Inferior parietal cortex (tissue), 1 donor: ENCODE measurements around the gene ATP2A2.
"Not testable (repeated sequence)": the region's sequence is repeated elsewhere in the genome, so short reads cannot be mapped to it uniquely, and the experiment has no call there.

Experiments used
- DNase-seq: peaks from one replicate; pipeline ENCODE4 v3.0.0-alpha.2; 2016; ENCODE audit errors: extremely low spot score

Gene ATP2A2

DNA sequence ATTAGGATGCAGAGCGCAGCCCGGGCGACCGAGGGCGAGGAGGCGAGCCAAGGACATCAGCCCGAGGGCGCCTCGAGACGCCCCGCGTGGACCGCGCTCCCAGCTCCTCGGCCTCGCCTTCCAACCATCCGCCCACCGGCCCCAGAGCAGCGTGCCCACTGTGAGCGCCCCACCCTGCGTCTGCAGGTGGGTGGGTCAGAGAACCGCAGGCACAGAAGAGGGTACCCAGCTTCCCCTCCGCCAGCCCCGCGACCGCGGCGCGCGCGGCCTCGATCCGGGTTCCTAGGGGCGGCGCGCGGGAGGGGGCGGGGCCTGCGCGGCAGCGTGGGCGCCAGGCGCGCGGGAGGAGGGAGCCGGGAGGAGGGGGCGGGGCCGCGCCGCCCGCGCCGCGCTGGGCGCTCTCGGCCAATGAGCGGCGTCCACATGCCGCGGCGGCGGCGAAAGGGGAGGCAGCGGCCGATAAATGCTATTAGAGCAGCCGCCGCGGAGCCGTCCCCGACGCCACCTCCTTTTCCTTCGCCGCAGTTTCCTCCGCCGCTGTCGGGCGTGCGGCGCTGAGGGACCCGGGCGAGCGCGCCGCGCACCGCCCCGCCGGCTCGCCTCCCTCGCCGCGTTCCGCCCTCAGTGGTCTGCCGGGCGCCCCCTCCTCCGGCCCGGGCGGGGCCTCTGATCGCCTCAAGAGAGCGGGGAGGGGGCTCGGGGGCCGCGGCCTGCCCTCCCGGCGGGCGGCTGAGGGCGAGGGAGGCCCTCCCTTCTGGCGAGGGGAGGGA lies at the start of gene ATP2A2:
ATP2A2 (plus strand) TSS at position 469 of the 770 bp plus-strand sequence. CDS start 543 bp downstream, outside the sequence.
- DNase-seq: peak; percentile 84

DNA sequence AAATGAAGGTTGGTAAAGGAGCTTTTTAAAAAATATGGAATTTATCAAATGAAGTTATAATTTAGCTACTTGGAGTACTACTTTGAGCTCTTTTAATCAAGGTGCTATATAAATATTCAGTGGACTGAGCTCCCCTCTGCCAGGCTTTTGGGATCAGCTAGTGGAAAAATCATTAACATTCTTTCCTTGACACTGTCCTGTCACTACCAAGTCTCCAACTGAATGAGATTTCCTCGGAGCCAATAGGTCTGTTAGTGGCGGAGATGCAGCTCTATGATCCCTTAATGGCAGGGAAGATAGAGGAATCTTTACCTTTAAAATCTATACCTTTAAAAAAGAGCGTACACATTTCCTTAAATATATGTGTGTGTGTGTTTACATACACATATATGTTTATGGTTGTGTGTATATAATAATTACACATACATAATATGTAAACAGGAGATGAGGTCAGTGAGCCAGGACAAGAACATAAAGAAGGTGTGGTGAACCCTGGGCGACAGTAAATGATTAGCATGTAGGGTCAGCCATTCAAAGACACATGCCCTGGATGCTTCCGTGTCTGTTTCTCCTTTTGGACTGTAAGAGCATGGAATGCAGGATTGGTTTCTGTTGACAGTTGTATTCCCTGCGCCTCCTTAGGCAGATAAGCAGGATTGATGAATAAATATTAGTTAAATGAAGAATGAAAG lies 47.7 kb upstream of the ATP2A2 start:
- no peak for DNase-seq

DNA sequence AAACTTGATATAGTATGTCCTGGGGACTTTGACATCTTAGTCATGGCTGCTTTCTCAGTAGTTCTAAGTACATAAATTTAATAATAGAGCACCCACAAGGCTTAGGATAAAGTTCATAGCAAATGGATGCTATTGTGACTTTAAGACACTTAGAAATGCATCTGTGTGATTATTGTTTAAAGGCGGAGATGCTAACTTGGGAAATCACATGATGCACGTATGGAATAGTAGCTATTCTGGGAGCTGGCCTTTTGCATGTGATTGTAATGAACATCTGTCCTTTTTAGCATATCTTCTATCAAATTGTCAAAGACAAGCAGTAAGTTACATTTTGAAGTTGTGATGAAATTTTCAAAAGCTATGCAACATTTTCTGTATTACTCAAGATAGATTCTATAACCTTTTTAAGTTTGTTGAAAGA lies 46.7 kb upstream of the ATP2A2 start:
- DNase-seq: no peak

DNA sequence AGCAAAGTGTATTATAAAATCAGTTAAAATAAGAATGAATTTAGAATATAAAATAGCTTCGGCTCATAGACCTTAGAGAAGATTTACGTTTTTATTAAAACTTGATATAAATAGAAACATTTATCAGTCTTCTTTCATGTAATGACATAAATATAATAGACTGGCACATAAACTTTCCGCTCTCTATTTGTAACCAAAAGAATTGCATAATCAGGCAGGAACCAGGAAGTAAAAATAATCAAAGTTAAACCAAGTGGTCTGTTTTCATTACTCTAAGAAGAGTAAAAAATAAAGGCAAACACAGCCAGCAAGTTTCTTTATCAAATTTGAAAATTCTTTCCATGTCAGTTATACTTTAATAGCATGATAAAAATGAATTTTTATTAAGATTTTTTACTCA lies 46.3 kb upstream of the ATP2A2 start:
- DNase-seq: no peak

DNA sequence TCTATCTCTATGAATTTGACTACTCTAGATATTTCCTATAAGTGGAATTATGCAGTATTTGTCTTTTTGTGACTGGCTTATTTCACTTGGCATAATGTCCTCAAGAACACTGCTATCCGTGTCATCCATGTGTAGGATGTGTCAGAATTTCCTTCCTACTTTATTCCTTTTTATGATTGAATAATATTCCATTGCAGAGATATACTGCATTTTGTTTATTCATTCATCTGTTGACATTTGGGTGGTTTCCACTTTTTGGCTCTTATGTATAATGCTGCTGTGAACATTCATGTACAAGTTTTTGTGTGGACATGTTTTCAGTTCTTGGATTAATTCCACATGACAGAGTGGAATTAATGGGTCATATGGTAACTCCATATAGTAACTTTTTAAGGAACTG lies 45.7 kb upstream of the ATP2A2 start:
- no peak for DNase-seq

DNA sequence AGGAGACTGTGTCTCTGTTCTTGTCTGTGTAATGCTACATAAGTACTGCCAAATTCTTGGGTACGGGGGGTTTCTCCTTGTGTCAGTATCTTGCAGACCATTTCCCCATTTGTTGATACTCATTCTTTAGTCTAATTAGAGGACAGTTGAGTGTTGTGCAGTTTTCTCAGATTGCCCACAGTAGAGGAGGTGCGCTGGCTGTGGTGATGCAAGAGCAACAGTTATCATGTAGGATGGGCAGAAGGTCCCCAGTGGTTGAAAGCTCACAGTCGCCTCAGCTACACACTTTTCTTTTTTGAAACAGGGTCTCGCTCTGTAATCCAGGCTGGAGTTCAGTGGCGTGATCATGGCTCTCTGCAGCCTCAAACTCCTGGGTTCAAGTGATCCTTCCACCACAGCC lies 37.8 kb upstream of the ATP2A2 start:
- DNase-seq: no peak

DNA sequence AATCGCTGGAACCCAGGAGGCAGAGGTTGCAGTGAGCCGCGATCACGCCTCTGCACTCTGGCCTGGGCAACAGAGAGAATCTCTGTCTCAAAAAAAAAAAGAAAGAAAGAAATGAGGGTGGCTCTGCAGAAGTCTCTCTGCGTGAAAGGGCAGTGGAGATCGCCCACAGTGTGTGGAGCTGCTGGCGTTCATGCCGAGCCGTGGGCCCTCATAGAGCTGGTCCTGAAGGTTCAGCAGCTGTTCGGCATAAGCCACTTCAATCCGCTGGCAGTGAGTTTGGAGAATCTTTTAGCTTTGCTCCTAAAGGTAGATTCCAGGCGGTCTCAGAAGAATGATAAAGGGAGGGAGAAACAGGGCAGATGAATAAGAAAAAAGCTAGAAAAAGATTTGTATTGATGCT lies 36.7 kb upstream of the ATP2A2 start:
- DNase-seq: no peak

DNA sequence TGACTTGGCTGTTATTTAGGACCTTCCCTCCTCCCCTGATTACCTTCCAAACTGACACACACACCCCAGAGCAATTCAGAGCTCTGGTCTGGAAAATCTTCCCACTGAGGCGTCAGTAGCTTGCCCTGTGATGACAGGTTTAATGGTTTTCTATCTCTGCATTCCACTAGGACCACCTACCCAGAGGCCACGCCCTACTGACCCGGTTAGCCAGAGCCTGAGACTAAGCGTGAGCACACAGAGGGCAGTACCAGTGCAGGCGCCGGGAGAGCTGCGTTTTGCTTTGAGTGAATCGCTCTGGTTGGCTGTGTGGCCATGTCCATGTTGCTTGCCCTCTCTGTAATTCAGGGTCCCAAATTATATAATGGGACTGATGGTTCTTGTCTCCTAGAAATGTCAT lies 36.2 kb upstream of the ATP2A2 start:
- no peak for DNase-seq

DNA sequence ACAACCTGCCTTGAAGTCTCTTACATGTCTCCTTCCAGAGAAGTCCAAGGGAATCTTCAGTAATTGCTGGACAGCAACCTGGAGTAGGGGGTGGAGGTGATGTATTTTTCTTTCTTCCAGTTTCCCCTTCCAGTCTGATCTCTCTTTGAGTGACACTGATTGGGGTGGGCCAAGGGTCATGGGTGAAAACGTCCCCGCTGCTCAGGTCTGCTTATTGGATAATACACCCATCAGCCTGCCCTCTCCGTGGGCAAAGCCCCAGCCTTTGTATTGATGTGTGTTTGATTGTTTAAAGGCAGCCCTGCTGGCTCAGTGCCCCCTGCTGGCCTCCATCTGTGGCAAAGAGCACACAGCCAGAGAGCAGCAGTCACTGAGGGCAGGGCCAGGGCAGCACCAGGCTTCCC lies 35.7 kb upstream of the ATP2A2 start:
- DNase-seq: no peak

DNA sequence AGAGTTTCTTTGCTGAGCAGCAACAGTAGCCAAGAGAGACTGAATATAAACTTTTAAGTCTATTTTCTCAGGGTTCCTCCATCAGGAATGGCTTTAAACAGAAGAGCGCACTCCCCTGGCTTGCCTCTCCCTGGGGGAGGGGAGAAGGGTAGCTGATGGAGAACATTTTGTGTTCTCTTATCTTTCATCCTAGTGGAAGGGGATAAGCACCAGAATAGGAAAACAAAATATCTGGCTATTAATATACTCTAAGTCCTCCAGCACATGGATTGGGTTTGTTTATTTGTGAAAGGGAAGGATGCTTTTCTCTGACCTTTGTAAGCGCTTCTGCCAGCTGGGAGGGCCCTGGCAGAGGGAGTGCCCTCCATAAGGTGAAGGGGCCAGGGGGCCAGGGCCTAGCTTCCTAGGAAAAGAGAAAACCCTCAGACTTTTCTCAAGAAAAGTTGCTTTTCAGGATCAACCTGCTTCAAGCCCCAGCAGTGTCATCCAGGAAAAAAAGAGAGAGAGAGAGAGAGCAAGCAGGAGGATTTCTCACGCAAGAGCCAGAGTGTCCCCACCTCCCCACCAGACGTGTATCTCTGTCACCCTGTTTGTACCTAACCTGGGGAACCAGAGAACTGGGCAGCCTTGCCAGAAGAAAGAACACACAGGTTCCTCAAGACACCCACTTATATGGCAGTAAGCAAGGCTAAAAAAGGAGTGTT lies 34.3 kb upstream of the ATP2A2 start:
- DNase-seq: no peak

DNA sequence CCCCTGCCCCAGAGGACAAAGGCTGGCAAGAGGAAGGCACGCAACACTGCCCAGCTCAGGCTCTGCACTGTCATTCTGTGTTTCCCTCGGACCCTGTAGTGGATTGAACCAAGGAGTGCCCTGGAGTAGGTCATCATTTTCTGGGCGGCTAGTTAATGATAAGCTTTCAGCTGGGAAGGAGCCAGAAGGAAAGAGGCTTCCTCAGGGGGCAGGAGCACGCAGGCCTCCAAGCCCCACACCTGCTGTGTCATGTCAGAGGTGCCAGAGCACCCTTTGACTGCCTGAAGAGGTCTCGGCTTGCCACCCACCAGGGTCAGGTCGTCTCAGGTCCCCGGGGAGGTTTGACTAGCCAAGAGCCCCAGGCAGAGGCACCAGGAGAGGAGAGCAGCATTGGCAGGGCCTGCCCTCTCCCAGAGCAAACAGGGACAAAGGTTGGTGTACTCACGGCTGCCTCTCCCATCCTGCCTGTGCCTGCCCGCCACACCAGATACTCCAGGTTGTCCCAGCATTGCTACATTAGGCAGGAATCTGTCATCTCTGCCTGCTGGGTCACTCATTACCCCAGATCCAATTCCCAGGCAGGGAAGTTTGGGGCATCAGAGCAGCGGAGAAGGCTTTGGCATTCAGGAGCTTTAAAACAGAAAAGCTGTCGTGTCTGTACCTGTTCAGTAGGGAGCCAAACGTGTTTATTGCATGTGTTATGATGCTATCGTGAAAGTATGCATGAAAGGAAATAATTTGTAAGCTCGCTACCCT lies 33.5 kb upstream of the ATP2A2 start:
- DNase-seq: no peak

DNA sequence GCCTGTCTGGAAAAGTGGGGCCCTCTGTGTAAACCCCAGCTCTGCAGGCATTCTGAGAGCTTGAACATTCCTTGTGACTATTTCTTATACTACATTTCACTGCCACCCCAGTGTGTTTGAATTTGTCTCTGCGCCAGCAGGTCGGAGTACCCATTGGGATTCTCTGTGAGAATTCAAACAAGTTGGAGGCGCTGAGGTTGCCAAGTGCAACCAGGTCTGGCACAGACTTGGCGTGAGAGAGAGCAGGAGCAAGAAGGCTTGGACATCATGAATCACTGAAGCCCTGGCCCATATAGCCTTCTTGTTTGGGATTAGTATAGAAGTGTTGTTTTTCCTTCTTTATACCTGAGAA lies 33.0 kb upstream of the ATP2A2 start:
- DNase-seq: no peak

DNA sequence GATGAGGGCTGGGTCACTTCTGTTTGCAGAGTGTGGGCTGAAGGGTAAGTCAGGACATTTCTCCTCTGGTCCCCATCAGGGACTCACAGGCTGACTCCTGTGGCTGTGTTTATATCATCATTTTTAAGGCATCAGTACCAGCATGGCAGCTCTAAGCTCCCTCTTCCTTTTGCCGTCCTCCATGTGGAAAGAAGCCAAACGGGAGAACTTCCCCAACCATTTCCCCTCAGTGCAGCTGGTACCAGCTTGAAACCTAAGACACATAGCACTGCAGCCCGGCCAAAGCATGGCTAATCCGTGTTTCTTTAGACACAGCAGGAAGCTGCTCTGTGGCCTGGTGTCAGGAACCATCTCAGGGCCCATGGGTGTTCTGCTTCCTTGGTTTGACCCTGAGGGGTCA lies 31.9 kb upstream of the ATP2A2 start:
- DNase-seq: no peak

DNA sequence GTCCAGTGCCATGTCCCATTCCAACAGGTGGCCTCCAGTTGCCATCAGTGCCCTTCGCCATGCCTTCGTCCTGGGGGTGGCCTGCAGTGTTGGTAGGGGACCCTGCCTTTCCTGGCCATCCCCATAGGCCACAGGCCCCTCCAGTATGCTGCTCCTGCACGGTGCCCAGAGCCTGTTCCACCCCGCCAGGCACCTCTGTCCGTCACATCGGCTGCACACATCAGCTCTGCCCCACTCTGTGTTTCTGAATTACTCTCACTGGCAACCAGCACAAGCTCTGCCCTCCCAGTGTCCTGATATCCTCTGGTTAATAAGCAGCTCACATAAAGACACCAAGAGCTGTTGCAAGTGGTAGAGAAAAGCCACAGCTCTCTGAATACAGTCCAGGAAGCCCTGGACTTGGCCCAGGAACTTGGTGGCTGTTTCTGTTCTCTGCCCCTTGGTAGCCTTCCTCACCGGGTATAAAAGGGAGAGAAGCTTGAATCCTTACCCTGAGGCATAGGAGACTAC lies 31.3 kb upstream of the ATP2A2 start:
- no peak for DNase-seq

DNA sequence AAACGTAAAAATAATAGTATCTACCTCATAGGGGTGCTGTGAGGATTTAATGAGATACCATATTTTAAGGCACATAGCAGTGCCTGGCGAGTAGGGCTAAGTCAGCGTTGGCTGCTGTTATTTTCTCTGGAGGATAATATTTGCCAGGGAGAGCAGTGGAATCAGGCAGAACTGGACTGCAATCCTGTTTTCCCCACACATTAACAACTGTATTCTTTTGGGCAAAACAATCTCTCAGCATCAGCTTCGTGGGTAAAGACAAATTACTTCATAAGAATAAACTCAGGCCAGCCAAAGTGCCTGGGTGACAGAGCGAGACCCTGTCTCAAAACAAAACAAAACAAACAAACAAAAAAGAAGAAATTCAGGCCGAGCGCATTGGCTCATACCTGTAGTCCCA lies 29.7 kb upstream of the ATP2A2 start:
- DNase-seq: no peak

DNA sequence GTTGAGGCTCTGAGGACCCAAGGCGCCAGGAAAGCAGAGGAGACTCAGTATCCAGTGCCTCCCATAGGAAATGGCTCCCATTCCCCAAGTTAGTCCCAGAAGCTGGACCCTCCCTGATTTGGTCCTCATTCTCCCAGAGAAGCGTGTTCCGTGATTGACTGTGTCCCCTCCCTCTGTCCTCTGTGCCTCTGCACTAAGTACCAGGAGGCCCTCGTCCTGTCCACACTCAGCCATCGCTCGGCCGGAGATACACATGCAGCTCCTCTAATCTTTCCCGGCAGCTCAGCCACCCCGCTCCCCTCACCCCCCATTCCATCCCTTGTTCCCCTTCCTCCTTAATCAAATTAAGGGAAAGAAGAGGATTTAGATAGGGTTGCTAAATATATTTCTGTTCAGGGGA lies 28.3 kb upstream of the ATP2A2 start:
- DNase-seq: no peak

DNA sequence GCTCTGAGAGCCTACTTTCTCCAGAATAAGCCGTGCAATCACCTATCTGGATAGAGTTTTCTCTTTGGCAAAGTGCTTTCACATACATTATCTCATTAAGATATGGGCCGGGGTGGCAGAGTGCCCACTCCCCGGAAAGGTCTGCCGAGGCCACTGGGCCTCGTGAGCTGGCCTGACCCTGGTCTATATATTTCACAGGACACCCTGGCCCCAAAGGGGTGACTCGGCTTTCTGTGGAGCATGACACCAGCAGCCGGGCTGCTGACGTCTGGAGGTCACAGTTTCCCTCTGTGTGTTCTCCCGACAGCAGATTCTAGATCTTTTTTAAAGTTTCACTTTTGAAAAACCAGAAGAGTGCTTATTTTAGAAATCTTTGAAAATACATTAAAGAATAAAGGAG lies 27.9 kb upstream of the ATP2A2 start:
- no peak for DNase-seq

DNA sequence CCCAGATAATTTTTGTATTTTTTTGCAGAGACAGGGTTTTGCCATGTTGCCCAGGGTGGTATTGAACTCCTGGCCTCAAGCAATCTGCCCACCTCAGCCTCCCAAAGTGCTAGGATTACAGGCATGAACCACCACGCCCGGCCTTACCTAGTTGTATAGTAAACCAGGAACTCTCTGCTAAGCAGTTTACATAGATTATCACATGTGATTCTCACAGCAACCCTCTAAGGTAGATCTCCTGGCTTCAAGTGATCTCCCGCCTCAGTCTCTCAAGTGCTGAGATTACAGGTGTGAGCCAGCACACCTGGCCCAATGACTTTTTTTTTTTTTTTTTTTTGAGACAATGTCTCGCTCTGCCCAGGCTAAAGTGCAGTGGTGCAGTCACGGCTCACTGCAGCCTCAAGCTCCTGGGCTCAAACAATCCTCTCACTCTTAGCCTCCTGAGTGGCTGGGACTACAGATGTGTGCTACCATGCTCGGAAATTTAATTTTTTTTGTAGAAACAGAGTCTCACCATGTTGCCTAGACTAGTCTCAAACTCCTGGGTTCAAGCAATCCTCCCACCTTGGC lies 26.0 kb upstream of the ATP2A2 start:
- DNase-seq: no peak

DNA sequence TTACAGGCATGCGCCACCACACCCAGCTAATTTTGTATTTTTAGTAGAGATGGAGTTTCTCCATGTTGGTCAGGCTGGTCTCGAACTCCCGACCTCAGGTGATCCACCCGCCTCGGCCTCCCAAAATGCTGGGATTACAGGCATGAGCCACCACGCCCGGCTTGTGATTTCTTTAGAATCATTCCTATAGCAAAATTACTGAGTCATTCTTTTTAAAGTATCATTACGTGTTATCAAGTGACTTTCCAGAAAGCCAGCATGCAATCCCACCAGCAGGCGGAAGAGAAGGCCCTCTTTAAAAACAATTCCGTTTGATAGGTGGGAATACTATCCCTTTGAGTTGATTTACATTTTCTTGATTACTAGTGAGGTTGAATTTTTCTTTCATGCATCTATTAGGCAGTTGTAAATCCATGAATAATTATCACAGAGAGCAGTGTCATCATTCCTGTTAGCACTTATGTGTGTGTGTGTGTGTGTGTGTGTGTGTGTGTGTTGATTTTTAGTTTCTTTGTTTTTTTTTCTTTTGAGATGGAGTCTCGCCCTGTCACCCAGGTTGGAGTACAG lies 25.1 kb upstream of the ATP2A2 start:
- not testable (repeated sequence) for DNase-seq

DNA sequence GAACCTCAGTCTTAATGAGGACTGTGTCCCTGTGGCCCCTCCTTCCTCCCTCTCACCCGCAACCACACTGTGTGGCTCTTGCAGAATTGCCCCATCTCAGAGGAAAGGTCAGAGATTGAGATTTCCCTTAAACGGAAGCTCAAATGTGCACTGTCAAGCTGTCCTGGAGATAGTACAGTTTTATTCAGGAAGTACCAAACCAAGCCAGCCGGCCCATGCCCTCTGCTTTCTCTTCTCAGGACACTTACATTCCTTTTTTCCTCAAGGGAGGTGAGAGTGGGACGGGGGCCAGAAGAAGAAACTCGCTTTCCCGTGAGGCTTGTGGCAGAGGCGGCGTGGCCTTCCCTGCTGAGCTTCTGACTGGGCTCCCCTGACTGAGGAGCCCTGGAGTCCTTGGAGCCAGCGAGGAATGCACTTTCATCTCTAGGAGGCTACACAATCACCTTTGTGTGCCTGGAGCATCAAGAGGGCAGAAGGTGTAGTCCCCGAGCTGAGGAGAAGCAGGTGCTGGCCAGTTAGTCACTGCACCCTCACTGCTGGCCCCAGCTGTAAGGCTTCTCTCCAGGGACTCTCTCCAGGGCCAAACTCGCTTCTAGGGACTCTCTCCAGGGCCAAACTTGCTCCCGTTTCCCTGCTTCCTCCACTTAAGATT lies 24.1 kb upstream of the ATP2A2 start:
- no peak for DNase-seq

DNA sequence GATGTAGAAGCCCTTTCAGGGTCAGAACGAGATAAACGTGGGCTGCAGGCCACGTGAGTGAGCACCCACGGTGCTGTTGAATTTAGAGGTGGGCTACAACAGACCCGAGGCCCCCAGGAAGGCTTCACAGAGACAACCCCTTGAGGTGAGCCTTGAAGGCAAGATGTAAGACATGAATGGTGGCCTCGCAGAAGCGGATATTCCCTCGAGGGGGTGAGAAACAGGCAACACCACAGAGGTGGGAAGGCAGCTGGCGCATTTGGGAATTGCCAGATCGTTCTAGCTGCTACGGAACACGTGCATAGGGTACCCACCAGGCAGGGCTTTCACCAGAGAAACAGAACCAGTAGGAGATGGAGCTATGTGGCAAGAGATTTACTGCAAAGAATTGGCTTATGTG lies 22.6 kb upstream of the ATP2A2 start:
- DNase-seq: no peak
